HG03460 (cell line): ENCODE data around the gene AKAP9.
"Not testable (repeated sequence)": the region's sequence is repeated elsewhere in the genome, so short reads cannot be mapped to it uniquely, and the experiment has no call there.

Experiments
- ATAC-seq: cut with Tn5 transposase; IDR thresholded peaks from one replicate; pipeline ENCODE4 v1.9.1; 2021; ENCODE audit not compliant: unreplicated experiment

Gene AKAP9

GRCh38 chr7:91945476-91945875 is 4.8 kb downstream of the AKAP9 start:
- ATAC-seq = no peak

- ATAC-seq = no peak
These were observed 5.9 kb downstream of the AKAP9 start for GRCh38 chr7:91946549-91946948.

- no peak for ATAC-seq
These were observed 7.3 kb downstream of the AKAP9 start for GRCh38 chr7:91947948-91948347.

- ATAC-seq = peak; percentile 53
These were observed 8.8 kb downstream of the AKAP9 start for GRCh38 chr7:91949221-91950009.

GRCh38 chr7:91953618-91954017 is 13.0 kb downstream of the AKAP9 start:
- ATAC-seq = no peak

GRCh38 chr7:91956464-91956863 is 15.8 kb downstream of the AKAP9 start:
- ATAC-seq = not testable (repeated sequence)

- ATAC-seq = no peak
These were observed 16.6 kb downstream of the AKAP9 start for GRCh38 chr7:91957232-91957631.

- ATAC-seq = no peak
These were observed 17.2 kb downstream of the AKAP9 start for GRCh38 chr7:91957823-91958222.

GRCh38 chr7:91959023-91959422 is 18.4 kb downstream of the AKAP9 start:
- ATAC-seq = no peak

GRCh38 chr7:91961816-91962215 is 21.2 kb downstream of the AKAP9 start:
- ATAC-seq = no peak

GRCh38 chr7:91962419-91962818 is 21.8 kb downstream of the AKAP9 start:
- ATAC-seq = no peak

GRCh38 chr7:91967513-91967912 is 26.9 kb downstream of the AKAP9 start:
- not testable (repeated sequence) for ATAC-seq

GRCh38 chr7:91973639-91974038 is 33.0 kb downstream of the AKAP9 start:
- ATAC-seq = no peak

GRCh38 chr7:91974066-91974465 is 33.4 kb downstream of the AKAP9 start:
- no peak for ATAC-seq

- no peak for ATAC-seq
These were observed 36.1 kb downstream of the AKAP9 start for GRCh38 chr7:91976743-91977142.

- ATAC-seq = no peak
These were observed 38.9 kb downstream of the AKAP9 start for GRCh38 chr7:91979590-91979989.

GRCh38 chr7:91982352-91982751 is 41.7 kb downstream of the AKAP9 start:
- ATAC-seq = not testable (repeated sequence)

GRCh38 chr7:91988213-91988612 is 47.6 kb downstream of the AKAP9 start:
- ATAC-seq = no peak

- ATAC-seq = no peak
These were observed 53.3 kb downstream of the AKAP9 start for GRCh38 chr7:91993976-91994375.

- peak; percentile 88 for ATAC-seq
These were observed 54.9 kb downstream of the AKAP9 start for GRCh38 chr7:91995391-91996105.

GRCh38 chr7:91999631-92000565 is 59.2 kb downstream of the AKAP9 start:
- ATAC-seq = no peak
